GM18861 (cell line): Measurements from ENCODE around the gene UGT1A6.

Experiments used
- ATAC-seq: cut with Tn5 transposase; IDR thresholded peaks from one replicate; pipeline ENCODE4 v1.9.1; 2021; ENCODE audit not compliant: unreplicated experiment

Gene UGT1A6

GRCh38 chr2:233817995-233818638 lies 125.4 kb downstream of the UGT1A6 start:
- ATAC-seq: no peak

GRCh38 chr2:233818639-233819621 lies 126.2 kb downstream of the UGT1A6 start:
- ATAC-seq: no peak

GRCh38 chr2:233819884-233820773 lies 127.4 kb downstream of the UGT1A6 start:
- no peak for ATAC-seq

GRCh38 chr2:233820774-233821105 lies 128.1 kb downstream of the UGT1A6 start:
- ATAC-seq: no peak

GRCh38 chr2:233821196-233821595 lies 128.5 kb downstream of the UGT1A6 start:
- ATAC-seq: no peak

GRCh38 chr2:233821709-233822100 lies 129.0 kb downstream of the UGT1A6 start:
- ATAC-seq: no peak

- no peak for ATAC-seq
These were observed 129.5 kb downstream of the UGT1A6 start for GRCh38 chr2:233822101-233822771.
